K562 (cell line): ENCODE measurements around the gene AFG1L. TPM values are rescaled to one million over a fixed set of nuclear protein-coding genes. Genes with fewer than 3 reads are reported as not detected.

ENCODE experiments used
- ATAC-seq: fragments of 200-7000 bp; cut with Tn5 transposase; 3 replicates; pipeline ENCODE4 v1.9.1; 2020; ENCODE audit warnings: moderate library complexity
- BruUV-seq: library from RNA; stranded (reverse); fragments of 400-500 nt; replicated peaks from 2 replicates; lab custom pipeline; 2021; lab: Mats Ljungman, UMichigan
- CTCF ChIA-PET: fragments of 300-600 bp; formaldehyde crosslinking; extraction: SDS; loops from one replicate; lab custom pipeline; 2021; ENCODE audit warnings: low intra/inter-chr PET ratio; lab: Yijun Ruan, JAX
- POLR2A ChIA-PET: fragments of 300-600, 350-650 bp; sonication (Branson Sonifier 250); formaldehyde crosslinking; extraction: SDS; loops from one replicate; lab custom pipeline; 2021; ENCODE audit warnings: antibody characterized with exemption, inconsistent platforms; lab: Yijun Ruan, JAX
- DNase-seq, 4 experiments: peaks; one replicate each; pipeline versions ENCODE4 v3.0.0 to v3.0.0-alpha.2; 2011 to 2018; ENCODE audit warnings: low spot score in 3 of 4, mixed read lengths in 3 of 4; ENCODE audit errors: extremely low read depth in 1 of 4
- FAIRE-seq: peaks from 2 replicates; lab custom pipeline; 2011; peaks lifted over from hg19 to GRCh38; lab: Jason Lieb, UNC
- H2AFZ ChIP-seq: 2 replicates; pipeline ENCODE4 v1.6.0; 2011; ENCODE audit warnings: low read depth, low read length, control low read depth, inconsistent platforms
- H3K27ac ChIP-seq: fragments of 200-600 bp; 3 replicates; pipeline ENCODE4 v1.8.0; 2011; ENCODE audit warnings: low read depth, mild to moderate bottlenecking, control low read depth, inconsistent platforms, low read length, moderate library complexity, mixed read lengths; ENCODE audit errors: extremely low read depth
- H3K27me3 ChIP-seq, 2 experiments: fragments of 300-600 bp in 1 of 2; 2 replicates in 1 of 2; 3 replicates in 1 of 2; pipeline versions ENCODE4 v1.6.0 to v1.8.0; 2011; ENCODE audit warnings: inconsistent platforms in 2 of 2, low read length in 2 of 2, mild to moderate bottlenecking in 1 of 2, mixed read lengths in 1 of 2, moderate library complexity in 1 of 2; ENCODE audit not compliant: control insufficient read depth in 2 of 2, insufficient read depth in 2 of 2
- H3K36me3 ChIP-seq: fragments of 300-600 bp; 3 replicates; pipeline ENCODE4 v1.8.0; 2011; ENCODE audit warnings: mild to moderate bottlenecking, low read length, inconsistent platforms; ENCODE audit not compliant: control insufficient read depth, insufficient read depth
- H3K4me1 ChIP-seq, 2 experiments: fragments of 200-600 bp in 1 of 2; replicated peaks in 1 of 2; 2 replicates in 1 of 2; 3 replicates in 1 of 2; pipeline versions ENCODE4 v1.5.1 to v1.8.0; 2011; ENCODE audit warnings: inconsistent platforms in 2 of 2, low read length in 2 of 2, mild to moderate bottlenecking in 1 of 2, mixed read lengths in 1 of 2, moderate library complexity in 1 of 2; ENCODE audit not compliant: control insufficient read depth in 2 of 2, insufficient read depth in 2 of 2
- H3K4me2 ChIP-seq: 2 replicates; pipeline ENCODE4 v1.6.1; 2011; ENCODE audit warnings: low read length, control low read depth, inconsistent platforms, mixed read lengths; ENCODE audit not compliant: insufficient read depth
- H3K4me3 ChIP-seq: fragments of 200-600 bp; sonication (generic), shearing (Covaris generic); 2 replicates; pipeline ENCODE4 v1.5.1; 2016; ENCODE audit warnings: control low read depth, inconsistent platforms
- H3K79me2 ChIP-seq: fragments of 200-600 bp; 3 replicates; pipeline ENCODE4 v1.8.0; 2011; ENCODE audit warnings: low read length, inconsistent platforms; ENCODE audit not compliant: control insufficient read depth, insufficient read depth
- H3K9ac ChIP-seq, 2 experiments: 2 replicates each; pipeline versions ENCODE4 v1.6.0 to v1.6.1; 2011; ENCODE audit warnings: low read depth in 2 of 2, low read length in 2 of 2, control low read depth in 1 of 2, inconsistent platforms in 1 of 2, mild to moderate bottlenecking in 1 of 2, mixed read lengths in 1 of 2; ENCODE audit not compliant: insufficient read depth in 1 of 2
- H3K9me1 ChIP-seq: one replicate; pipeline ENCODE4 v1.6.0; 2011; ENCODE audit warnings: inconsistent platforms, mild to moderate bottlenecking, low read length, moderate library complexity; ENCODE audit not compliant: control insufficient read depth, insufficient read depth
- H3K9me3 ChIP-seq: replicated peaks from 2 replicates; pipeline ENCODE4 v1.5.1; 2011; ENCODE audit warnings: low read depth, low read length, inconsistent platforms; ENCODE audit not compliant: control insufficient read depth, insufficient read depth
- H4K20me1 ChIP-seq: replicated peaks from 2 replicates; pipeline ENCODE4 v1.6.1; 2011; ENCODE audit warnings: low read length, inconsistent platforms, mixed read lengths; ENCODE audit not compliant: control insufficient read depth, insufficient read depth
- CBFA2T2 ChIP-seq: fragments of 450-650 bp; conservative IDR thresholded peaks from 2 replicates; pipeline ENCODE4 v1.6.1; 2017; ENCODE audit warnings: mild to moderate bottlenecking
- CC2D1A ChIP-seq: fragments of 450-650 bp; IDR thresholded peaks from 2 replicates; pipeline ENCODE4 v1.6.1; 2017; ENCODE audit warnings: mild to moderate bottlenecking
- DACH1 ChIP-seq: fragments of 450-650 bp; IDR thresholded peaks from 2 replicates; pipeline ENCODE4 v1.6.1; 2018; ENCODE audit not compliant: partially characterized antibody
- ERF ChIP-seq: fragments of 450-650 bp; formaldehyde crosslinking; IDR thresholded peaks from 2 replicates; pipeline ENCODE4 v1.4.0; 2020; ENCODE audit warnings: mild to moderate bottlenecking, mixed read lengths
- HNRNPL ChIP-seq: fragments of 200-400 bp; formaldehyde crosslinking; IDR thresholded peaks from 2 replicates; pipeline ENCODE4 v1.6.1; 2017; ENCODE audit warnings: low read depth, mild to moderate bottlenecking, low read length
- HSF4 ChIP-seq: fragments of 250-450 bp; sonication (Bioruptor Pico); IDR thresholded peaks from 2 replicates; pipeline ENCODE4 v2.1.2; 2022; ENCODE audit warnings: mild to moderate bottlenecking, moderate library complexity, borderline replicate concordance
- MCM7 ChIP-seq, 2 experiments: fragments of 450-650 bp; IDR thresholded peaks; 2 replicates each; pipeline ENCODE4 v1.6.1; 2016 to 2018
- NFIC ChIP-seq: fragments of 450-650 bp; IDR thresholded peaks from 2 replicates; pipeline ENCODE4 v1.6.1; 2017; ENCODE audit warnings: mild to moderate bottlenecking, inconsistent platforms
- POLR2AphosphoS2 ChIP-seq: IDR thresholded peaks from 2 replicates; pipeline ENCODE4 v1.6.1; 2012; ENCODE audit warnings: low read length, improper control_type of control experiment
- POU5F1 ChIP-seq: fragments of 150-350 bp; IDR thresholded peaks from 2 replicates; pipeline ENCODE4 v1.6.1; 2014; ENCODE audit warnings: borderline replicate concordance, low read length, low read depth, mild to moderate bottlenecking; ENCODE audit not compliant: partially characterized antibody
- SMC3 ChIP-seq: conservative IDR thresholded peaks from 2 replicates; pipeline ENCODE4 v1.6.1; 2011; ENCODE audit warnings: low read depth, low read length, improper control_type of control experiment; ENCODE audit not compliant: insufficient read depth
- TFAM ChIP-seq: fragments of 250-450 bp; sonication (Bioruptor Pico); conservative IDR thresholded peaks from 2 replicates; pipeline ENCODE4 v1.5.0; 2021; ENCODE audit warnings: mild to moderate bottlenecking, moderate library complexity
- YY1 ChIP-seq, 3 experiments: IDR thresholded peaks; 2 replicates each; pipeline ENCODE4 v1.6.1; 2011; ENCODE audit warnings: low read length in 2 of 3, mild to moderate bottlenecking in 2 of 3, moderate library complexity in 2 of 3, borderline replicate concordance in 1 of 3, control low read depth in 1 of 3, low read depth in 1 of 3; ENCODE audit not compliant: insufficient read depth in 3 of 3, insufficient replicate concordance in 2 of 3, control insufficient read depth in 1 of 3, insufficient read length in 1 of 3; ENCODE audit errors: extremely low read depth in 1 of 3
- ZBTB49 ChIP-seq: sonication (generic); formaldehyde crosslinking; IDR thresholded peaks from 2 replicates; pipeline ENCODE4 v1.8.0; 2022; ENCODE audit warnings: missing genetic modification reagents, mild to moderate bottlenecking, borderline replicate concordance
- ZFP91 ChIP-seq: sonication (generic); formaldehyde crosslinking; IDR thresholded peaks from 2 replicates; pipeline ENCODE4 v1.8.0; 2022; ENCODE audit warnings: mild to moderate bottlenecking, missing genetic modification reagents
- ZKSCAN8 ChIP-seq: fragments of 200-800 bp; sonication (Bioruptor generic); IDR thresholded peaks from 2 replicates; pipeline ENCODE4 v1.6.1; 2016; ENCODE audit warnings: missing genetic modification characterization, missing compliant biosample characterization
- ZNF717 ChIP-seq: fragments of 250-450 bp; sonication (Bioruptor Pico); IDR thresholded peaks from 2 replicates; pipeline ENCODE4 v1.5.0; 2021
- WGBS: fragments of 100-300 bp; shearing (Covaris generic); methylation state at CpG from one replicate; pipeline ENCODE4 v1.1.6; 2016; ENCODE audit warnings: low coverage, mixed read lengths; ENCODE audit not compliant: insufficient coverage; ENCODE audit errors: missing lambda C conversion rate; 5-methylcytosine and 5-hydroxymethylcytosine counted together
- in situ Hi-C: fragments of 300-500 bp; cut with MboI; formaldehyde crosslinking; loops from 4 replicates; pipeline ENCODE4 v1.15.0; 2018; ENCODE audit warnings: inconsistent platforms, mixed read lengths
- intact Hi-C: fragments of 100-400 bp; cut with micrococcal nuclease; formaldehyde crosslinking; loops from 2 replicates; pipeline ENCODE4 v1.14.2; 2022
- polyA plus RNA-seq, 8 experiments: library from polyadenylated mRNA; depleted of rRNA in 4 of 8; stranded (reverse) in 5 of 8; unstranded in 3 of 8; fragments of >200 nt; fragmentation: Nextera tagmentation in 2 of 8; fragmentation: Illumina TruSeq in 1 of 8; extraction: Ambion mirVana in 2 of 8; extraction: Trizol in 1 of 8; gene quantifications; 2 replicates each; pipeline versions ENCODE4 v1.2.1 to v1.2.3, GENCODE V29; 2011 to 2014; ENCODE audit warnings: inconsistent platforms in 1 of 8, missing spikeins in 1 of 8
- total RNA-seq, 7 experiments: library from RNA; depleted of rRNA in 6 of 7; stranded (reverse); fragments of >200 nt in 6 of 7; fragmentation: Illumina TruSeq in 2 of 7; extraction: Trizol in 2 of 7; gene quantifications; 2 replicates each; pipeline versions ENCODE4 v1.2.1 to v1.2.3, GENCODE V29; 2011 to 2021; ENCODE audit warnings: low replicate concordance in 1 of 7

The AFG1L gene
- total and polyA plus RNA-seq, 9 of the 15 experiments (the other 6 are each of a cell fraction or from before 2014, with no cell fraction given) = 2.2 to 15.5 (median 5.8) TPM

DNA sequence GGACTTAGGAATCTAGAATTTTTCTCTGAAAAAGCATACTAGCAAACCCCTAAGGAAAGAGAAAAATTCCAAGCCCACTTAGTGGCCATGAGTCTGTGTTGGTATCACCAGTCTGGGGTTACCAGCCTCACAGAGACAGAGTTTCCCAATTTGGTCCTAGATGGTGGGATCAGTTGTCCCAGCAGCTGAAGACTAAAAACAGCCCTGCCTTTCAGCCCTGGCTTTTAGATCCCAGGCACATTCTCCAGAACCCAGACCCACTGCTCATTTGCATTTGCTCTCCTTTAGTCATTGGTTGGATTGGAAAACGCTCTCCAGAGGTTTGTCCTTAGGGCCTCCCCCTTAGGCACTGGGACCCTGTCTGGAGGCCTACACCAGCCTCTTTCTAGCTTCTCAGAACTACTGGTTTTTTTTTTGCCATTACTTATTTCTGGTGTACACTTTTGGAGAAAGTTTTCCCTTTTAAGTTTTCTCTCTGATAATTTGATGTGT, 226.8 kb downstream of the AFG1L start:
- Histone ChIP-seq H3K9me1 (no peaks in the 10 kb centered on the region), H3K4me1 (no peaks in the 10 kb centered on the region), H3K4me3 (no peak overlapping the region), H4K20me1 (no peaks in the 10 kb centered on the region), H3K4me2 (no peak overlapping the region), H3K27me3 (no peaks in the 10 kb centered on the region), H3K9ac (no peak overlapping the region), H3K27ac (no peak overlapping the region), H3K79me2 (no peaks in the 10 kb centered on the region), H3K36me3 (peaks cover 13% of the 10 kb centered on the region; the same call in 2 of the 3 replicates), H2AFZ (no peak overlapping the region), H3K9me3 (no peaks in the 10 kb centered on the region)
- ChIA-PET CTCF (no interaction called here), POLR2A (interaction anchor here (0.7 kb wide), 1 partner anchor 1413 kb away, joined by 3 read pairs; no protein-coding TSS in a partner anchor)
- no TSS peak for BruUV-seq
- ATAC-seq (no peak), FAIRE-seq (no peak), DNase-seq (no peak)
- TF ChIP-seq POLR2AphosphoS2 (no peak), NFIC (no peak), ERF (CRISPR knock-in tag) (no peak), ZKSCAN8 (no peak), MCM7 (IDR thresholded peaks at IDR 0.05) (no peak), POU5F1 (no peak), TFAM (CRISPR knock-in tag) (no peak), ZFP91 (no peak), ZNF717 (CRISPR knock-in tag) (no peak), ZBTB49 (CRISPR knock-in tag) (no peak), CC2D1A (no peak), HNRNPL (no peak), SMC3 (no peak), YY1 (IDR thresholded peaks at IDR 0.05; ENCODE audit: borderline replicate concordance in 1 of 3, control insufficient read depth in 1 of 3, extremely low read depth in 1 of 3, insufficient read depth in 3 of 3, insufficient read length in 1 of 3, insufficient replicate concordance in 2 of 3, low read depth in 1 of 3, low read length in 2 of 3) (no peak), DACH1 (no peak), HSF4 (CRISPR knock-in tag) (no peak), CBFA2T2 (no peak)
- in situ Hi-C loops (no loop called here), intact Hi-C loops (no loop called here)
- WGBS = 75% methylated on average over 1 of the region's 1 CpG
